HG03378 (cell line): ENCODE measurements around the gene SLC39A1.
"Not testable (repeated sequence)": the region's sequence is repeated elsewhere in the genome, so short reads cannot be mapped to it uniquely, and the experiment has no call there.

ENCODE experiments used
- ATAC-seq: cut with Tn5 transposase; IDR thresholded peaks from one replicate; pipeline ENCODE4 v1.9.1; 2021; ENCODE audit warnings: mild to moderate bottlenecking, moderate library complexity; ENCODE audit not compliant: unreplicated experiment

SLC39A1 gene

GRCh38 chr1:153932156-153933131 is 30.9 kb downstream of the SLC39A1 start:
- no peak for ATAC-seq

DNA sequence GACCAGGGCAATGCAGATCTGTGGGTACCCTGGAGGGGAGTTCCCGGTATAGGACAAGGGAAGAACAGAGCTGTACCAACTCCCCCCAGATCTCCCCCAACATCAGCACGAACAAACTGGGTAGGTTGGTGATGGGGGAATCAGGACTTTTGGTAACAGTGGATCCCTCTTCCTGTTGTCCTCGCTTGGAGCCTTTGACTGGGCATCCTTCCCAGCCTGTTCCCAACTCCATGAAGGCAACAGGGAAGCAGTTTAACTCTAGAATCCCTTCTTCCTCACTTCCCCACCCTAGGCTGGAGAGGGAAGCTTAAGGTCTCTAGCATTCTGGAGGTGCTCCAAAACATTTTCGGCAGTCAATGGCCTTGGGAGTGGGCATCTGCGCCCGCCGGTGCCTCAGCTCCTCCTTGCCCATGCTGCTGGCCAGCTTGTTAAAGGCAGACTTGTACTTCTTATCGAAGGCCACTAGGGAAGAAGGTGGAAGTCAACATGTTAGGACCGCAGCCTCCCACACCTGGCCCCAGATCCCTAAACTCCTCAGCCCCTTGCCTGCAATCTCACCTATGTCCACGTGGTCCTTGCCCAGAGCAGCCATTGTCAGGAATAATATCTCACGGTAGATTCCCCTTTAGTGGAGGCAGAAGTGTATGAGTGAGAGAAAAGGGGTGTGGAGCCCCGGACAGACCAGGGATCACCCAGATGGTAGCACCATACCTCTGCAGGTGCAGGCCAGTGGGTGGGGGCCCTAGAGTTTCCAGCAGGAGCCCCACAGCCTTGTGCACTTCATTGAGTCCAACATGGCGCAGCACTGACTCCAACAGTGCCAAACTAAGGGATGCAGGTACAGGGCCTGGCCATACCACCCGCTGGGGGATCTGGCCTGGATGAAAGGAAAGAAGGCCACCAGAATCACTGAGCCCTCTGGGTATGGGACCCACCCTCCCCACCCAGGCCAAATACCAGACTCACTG is 33.1 kb downstream of the SLC39A1 start:
- no peak for ATAC-seq

DNA sequence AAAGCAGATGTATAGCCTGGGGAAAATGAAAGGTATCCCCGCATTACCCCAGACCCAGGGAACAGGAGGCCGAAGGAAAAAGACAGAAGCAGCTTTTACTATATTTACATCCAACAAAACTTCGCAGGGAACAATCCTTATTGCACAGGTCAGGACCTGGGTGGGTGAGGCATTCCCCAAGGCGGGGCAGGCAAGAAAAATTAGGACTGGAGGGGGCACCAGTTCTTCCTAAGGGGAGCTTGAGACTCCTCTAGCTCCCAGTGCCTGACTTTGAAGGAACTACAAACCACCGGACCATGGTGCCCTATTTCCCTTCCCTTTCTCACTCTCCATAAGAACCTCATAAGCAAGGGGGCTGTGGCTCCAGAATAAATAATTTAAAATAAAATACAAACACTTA is 33.9 kb downstream of the SLC39A1 start:
- ATAC-seq = no peak

GRCh38 chr1:153928791-153929341 is 34.5 kb downstream of the SLC39A1 start:
- no peak for ATAC-seq

GRCh38 chr1:153928245-153928644 is 35.1 kb downstream of the SLC39A1 start:
- ATAC-seq = no peak

GRCh38 chr1:153926405-153926804 is 36.9 kb downstream of the SLC39A1 start:
- no peak for ATAC-seq

DNA sequence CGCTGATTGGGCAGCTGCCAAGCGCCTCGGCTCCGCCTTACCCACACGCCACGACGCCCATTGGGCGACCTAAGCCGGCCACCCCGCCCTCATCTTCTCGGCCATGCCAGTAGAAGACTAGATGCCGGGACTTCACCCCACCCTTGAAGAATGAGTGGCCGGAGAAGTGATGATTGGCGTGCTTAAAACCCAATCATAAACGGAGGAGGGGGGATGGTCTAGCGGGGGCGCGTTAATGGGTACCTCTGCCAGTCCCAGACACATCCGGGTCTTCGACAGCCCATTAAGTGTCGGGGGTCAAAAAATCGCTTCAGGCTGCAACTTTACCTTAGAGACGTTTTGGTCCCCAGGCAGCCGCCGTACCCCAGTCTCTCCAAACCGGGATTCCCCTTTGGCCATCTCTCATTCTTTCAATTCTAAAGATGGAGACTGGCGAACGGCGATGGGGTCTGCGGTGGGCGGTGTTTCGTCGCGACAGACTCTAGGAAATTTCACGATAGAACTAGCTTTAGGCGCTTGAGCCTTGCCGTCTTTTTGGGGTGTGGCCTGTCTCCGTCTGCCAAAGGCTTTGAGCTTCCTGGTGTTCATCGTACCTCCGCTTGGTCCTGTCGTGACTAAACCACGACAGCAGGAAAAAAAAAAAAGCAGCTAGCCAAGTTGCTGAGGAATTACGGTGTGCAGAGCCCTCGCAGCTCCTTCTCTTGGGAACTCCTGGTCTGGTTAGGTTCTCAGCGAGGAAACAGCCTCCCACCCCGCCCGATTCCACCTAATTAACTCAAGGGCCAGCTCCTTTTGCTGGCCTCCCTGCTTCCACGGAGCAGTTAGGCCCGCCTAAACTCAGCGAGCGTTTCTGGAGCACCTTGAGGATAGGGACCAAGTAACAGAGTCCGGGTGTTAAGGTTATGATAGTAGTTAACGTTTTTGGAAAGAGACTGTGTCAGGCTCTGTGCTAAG is 40.1 kb downstream of the SLC39A1 start, which contains the start of gene GATAD2B:
TSS of gene GATAD2B (minus strand) at position 1 of the 954 bp plus-strand sequence. CDS start 94,625 bp downstream, outside the sequence.
- peak; percentile 87 for ATAC-seq

- ATAC-seq = peak; percentile 3
Observed at GRCh38 chr1:153922076-153922971, 41.0 kb downstream of the SLC39A1 start.

- no peak for ATAC-seq
Observed at GRCh38 chr1:153921803-153922075, 41.6 kb downstream of the SLC39A1 start.

- no peak for ATAC-seq
Observed at GRCh38 chr1:153921080-153921802, 42.1 kb downstream of the SLC39A1 start.

DNA sequence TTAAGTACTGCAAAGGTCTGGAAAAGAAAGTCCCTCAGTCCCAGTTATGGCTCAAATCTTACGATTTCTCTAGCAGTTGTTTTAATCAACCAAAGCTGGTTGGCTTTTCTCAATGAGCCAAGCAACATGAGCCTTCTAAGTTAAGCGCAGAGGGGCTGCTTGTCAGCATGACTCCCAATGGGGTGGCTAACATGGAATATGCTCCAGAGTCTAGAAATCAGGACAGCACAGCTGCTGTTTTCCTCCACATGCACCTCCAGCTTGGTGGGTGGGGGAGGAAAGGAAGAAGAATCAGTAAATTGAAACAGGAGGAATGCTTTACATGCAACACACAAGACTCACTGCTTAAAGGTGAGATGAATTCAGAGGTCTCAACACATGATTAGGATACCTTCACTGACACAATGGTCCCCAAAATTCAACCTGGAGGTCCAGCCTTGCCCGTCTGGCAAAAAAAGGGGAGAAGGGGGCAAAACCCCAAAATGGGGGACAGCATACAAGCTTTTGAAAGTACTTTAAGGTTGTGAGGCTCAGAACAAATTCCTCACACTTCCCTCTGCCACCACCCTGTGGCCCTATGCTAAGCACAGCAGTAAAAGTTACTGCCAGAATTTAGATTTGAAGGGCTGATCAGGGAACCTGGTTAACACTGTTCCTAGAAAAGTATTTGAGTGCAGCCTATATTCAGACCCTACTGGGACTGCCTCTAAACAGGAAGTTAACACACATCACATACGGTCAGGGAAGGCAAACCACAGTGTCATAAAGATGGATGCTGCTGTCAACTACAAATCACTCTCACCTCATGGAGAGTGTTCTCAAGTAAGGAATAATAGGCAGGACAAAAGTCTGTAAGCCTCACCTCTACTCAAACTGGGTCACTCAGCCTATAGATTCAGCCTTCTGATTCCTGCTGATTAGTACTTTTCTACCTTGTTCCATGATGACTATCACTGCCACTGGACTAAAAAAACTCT is 43.2 kb downstream of the SLC39A1 start:
- ATAC-seq = no peak

- no peak for ATAC-seq
Observed at GRCh38 chr1:153916297-153916696, 47.0 kb downstream of the SLC39A1 start.

DNA sequence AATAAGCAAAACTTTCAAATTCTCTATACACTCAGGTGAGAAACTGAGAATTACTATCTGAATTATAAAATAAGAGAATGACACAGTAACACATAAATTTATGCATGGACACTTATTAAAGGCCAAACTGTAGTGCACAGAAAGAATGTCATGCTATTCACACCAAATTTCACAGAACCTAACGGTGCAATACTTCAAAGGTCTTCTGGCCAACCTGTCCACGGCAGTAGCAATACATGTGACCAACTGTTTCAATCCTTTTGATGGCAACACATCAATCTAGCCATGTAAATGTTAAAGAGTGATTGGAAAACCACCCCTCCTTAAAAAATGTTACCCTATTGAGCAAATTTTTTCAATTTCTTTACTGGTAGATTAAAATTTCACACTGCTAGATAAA is 51.0 kb downstream of the SLC39A1 start:
- ATAC-seq = no peak

- ATAC-seq = not testable (repeated sequence)
Observed at GRCh38 chr1:153910560-153910959, 52.8 kb downstream of the SLC39A1 start.
